Osteoblast (primary cell): ENCODE measurements around the gene OSTN. TPM values are rescaled to one million over a fixed set of nuclear protein-coding genes. Genes with fewer than 3 reads are reported as not detected.
"Not testable (repeated sequence)": the region's sequence is repeated elsewhere in the genome, so short reads cannot be mapped to it uniquely, and the experiment has no call there.

ENCODE experiments used
- DNase-seq: peaks from one replicate; pipeline ENCODE4 v3.0.0; 2011; ENCODE audit warnings: low spot score, mixed read lengths; ENCODE audit not compliant: insufficient read length; ENCODE audit errors: missing footprints
- H2AFZ ChIP-seq: 2 replicates; pipeline ENCODE4 v1.6.0; 2011; ENCODE audit warnings: mild to moderate bottlenecking, low read length
- H3K27ac ChIP-seq: 2 replicates; pipeline ENCODE4 v1.5.1; 2011; ENCODE audit warnings: mild to moderate bottlenecking, low read depth, low read length, moderate library complexity
- H3K27me3 ChIP-seq: 2 replicates; pipeline ENCODE4 v1.6.0; 2012; ENCODE audit warnings: mild to moderate bottlenecking, control low read depth, inconsistent platforms, low read length, moderate library complexity; ENCODE audit not compliant: insufficient read depth
- H3K36me3 ChIP-seq: 2 replicates; pipeline ENCODE4 v1.5.1; 2011; ENCODE audit warnings: mild to moderate bottlenecking, low read length, control low read depth, moderate library complexity; ENCODE audit not compliant: insufficient read depth
- H3K4me1 ChIP-seq: 2 replicates; pipeline ENCODE4 v1.5.1; 2011; ENCODE audit warnings: mild to moderate bottlenecking, low read length, control low read depth, moderate library complexity; ENCODE audit not compliant: insufficient read depth
- H3K4me2 ChIP-seq: 2 replicates; pipeline ENCODE4 v1.6.0; 2011; ENCODE audit warnings: mild to moderate bottlenecking, low read length; ENCODE audit not compliant: insufficient read depth
- H3K4me3 ChIP-seq: fragments of 200-600 bp; sonication (generic); 3 replicates; pipeline ENCODE4 v1.5.1; 2012; ENCODE audit warnings: mild to moderate bottlenecking, low read length, inconsistent platforms; ENCODE audit not compliant: insufficient read depth
- H3K79me2 ChIP-seq: 2 replicates; pipeline ENCODE4 v1.6.0; 2012; ENCODE audit warnings: mild to moderate bottlenecking, low read length, control low read depth, inconsistent platforms; ENCODE audit not compliant: insufficient read depth
- H3K9me3 ChIP-seq: 2 replicates; pipeline ENCODE4 v1.5.1; 2011; ENCODE audit warnings: low read depth, low read length, control low read depth
- H4K20me1 ChIP-seq: 2 replicates; pipeline ENCODE4 v1.6.0; 2012; ENCODE audit warnings: mild to moderate bottlenecking, low read length, control low read depth; ENCODE audit not compliant: insufficient read depth
- CTCF ChIP-seq: IDR thresholded peaks from 2 replicates; pipeline ENCODE4 v1.5.1; 2011; ENCODE audit warnings: mild to moderate bottlenecking, low read depth, low read length, moderate library complexity; ENCODE audit errors: extremely low read depth
- total RNA-seq: library from RNA; depleted of rRNA; stranded (reverse); fragments of >200 nt; gene quantifications from 2 replicates; pipeline ENCODE4 v1.2.3, GENCODE V29; 2012

The OSTN gene
- total RNA-seq, 1 donor, result under 0.01 TPM

GRCh38 chr3:191263365-191263764 is 64.3 kb downstream of the OSTN start:
- no peak for TF ChIP-seq CTCF
- Histone ChIP-seq H3K9me3 (no peaks in the 10 kb centered on the region), H3K27ac (no peak overlapping the region), H3K4me2 (peak overlapping the region; percentile 63), H3K79me2 (no peaks in the 10 kb centered on the region), H3K36me3 (no peaks in the 10 kb centered on the region), H2AFZ (peak overlapping the region; percentile 33), H3K27me3 (no peaks in the 10 kb centered on the region), H3K4me3 (peak overlapping the region; percentile 36), H4K20me1 (no peaks in the 10 kb centered on the region), H3K4me1 (no peaks in the 10 kb centered on the region)
- DNase-seq, result no peak

GRCh38 chr3:191263850-191264249 is 64.8 kb downstream of the OSTN start:
- Histone ChIP-seq H3K4me1 (no peaks in the 10 kb centered on the region), H3K4me2 (peak overlapping the region; percentile 63), H4K20me1 (no peaks in the 10 kb centered on the region), H2AFZ (peak overlapping the region; percentile 33), H3K27me3 (no peaks in the 10 kb centered on the region), H3K36me3 (no peaks in the 10 kb centered on the region), H3K4me3 (no peak overlapping the region), H3K27ac (no peak overlapping the region), H3K9me3 (no peaks in the 10 kb centered on the region), H3K79me2 (no peaks in the 10 kb centered on the region)
- no peak for DNase-seq
- no peak for TF ChIP-seq CTCF

- Histone ChIP-seq H3K36me3 (no peaks in the 10 kb centered on the region), H3K9me3 (no peaks in the 10 kb centered on the region), H3K27ac (no peak overlapping the region), H3K79me2 (no peaks in the 10 kb centered on the region), H2AFZ (no peak overlapping the region), H3K4me1 (no peaks in the 10 kb centered on the region), H4K20me1 (no peaks in the 10 kb centered on the region), H3K4me2 (no peak overlapping the region), H3K27me3 (no peaks in the 10 kb centered on the region), H3K4me3 (no peak overlapping the region)
- DNase-seq, result no peak
- no peak for TF ChIP-seq CTCF
Observed at GRCh38 chr3:191268737-191269136, 69.7 kb downstream of the OSTN start.

DNA sequence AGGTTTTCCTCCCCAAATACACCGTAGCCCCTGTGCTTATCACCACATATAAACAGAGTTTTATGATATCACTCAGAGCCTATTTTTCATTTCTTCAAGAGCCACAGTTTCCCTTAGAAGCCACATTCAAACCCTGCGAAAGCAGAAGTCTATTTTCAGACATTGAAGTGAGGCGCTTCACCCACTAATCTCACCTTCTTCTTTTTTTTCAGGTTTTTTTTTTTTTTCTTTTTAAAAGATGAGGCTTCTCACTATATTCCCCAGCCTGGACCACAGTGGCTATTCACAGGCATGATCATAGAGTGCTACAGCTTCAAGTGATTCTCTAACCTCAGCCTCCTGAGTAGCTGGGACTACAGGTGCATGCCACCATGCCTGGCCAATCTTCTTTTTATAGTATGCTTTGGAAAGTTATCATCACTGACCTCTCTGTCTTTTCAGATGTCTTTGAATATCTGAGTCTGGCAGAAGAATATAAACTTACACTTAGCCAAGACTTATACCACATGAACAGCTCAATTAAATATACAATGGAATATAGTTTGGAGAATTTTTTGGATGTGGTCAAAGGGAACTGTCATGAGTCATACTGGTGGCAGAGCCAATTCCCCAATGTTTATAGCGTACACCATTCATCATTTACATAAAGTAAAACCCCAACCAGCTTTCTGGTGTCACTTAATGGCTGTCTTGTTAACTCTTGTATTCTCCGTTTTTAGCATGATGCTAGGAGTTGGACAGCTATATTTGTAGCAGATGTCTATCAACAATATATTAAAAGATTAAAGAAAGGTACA is 70.4 kb downstream of the OSTN start:
- H2AFZ ChIP-seq, result no peak overlapping the region
- no peak overlapping the region for H3K4me3 ChIP-seq
- H4K20me1 ChIP-seq, result no peaks in the 10 kb centered on the region
- no peaks in the 10 kb centered on the region for H3K27me3 ChIP-seq
- no peak overlapping the region for H3K27ac ChIP-seq
- no peak overlapping the region for H3K4me2 ChIP-seq
- no peak for TF ChIP-seq CTCF
- no peaks in the 10 kb centered on the region for H3K36me3 ChIP-seq
- H3K9me3 ChIP-seq, result no peaks in the 10 kb centered on the region
- no peak for DNase-seq
- H3K79me2 ChIP-seq, result no peaks in the 10 kb centered on the region
- no peaks in the 10 kb centered on the region for H3K4me1 ChIP-seq

GRCh38 chr3:191275244-191275643 is 76.2 kb downstream of the OSTN start:
- not testable (repeated sequence) for DNase-seq, H3K4me2 ChIP-seq, H4K20me1 ChIP-seq, H3K27ac ChIP-seq, H3K36me3 ChIP-seq, H3K79me2 ChIP-seq, H3K4me3 ChIP-seq, H3K27me3 ChIP-seq, H3K9me3 ChIP-seq, H3K4me1 ChIP-seq, H2AFZ ChIP-seq
